Measurements from ENCODE around the gene DDHD1. TPM values are rescaled to one million over a fixed set of nuclear protein-coding genes. Genes with fewer than 3 reads are reported as not detected.

Gene DDHD1
- 15.8 and 16.8 TPM in 2 replicates for total RNA-seq (2014; rRNA removed; shearing (Covaris generic))
- 8.6 and 10.5 TPM in 2 replicates for polyA plus RNA-seq (2016; fragmentation: Nextera tagmentation; extraction: Ambion mirVana)

GRCh38 chr14:53152887-53153701, at the start of gene DDHD1:
Gene DDHD1, minus strand, starts transcription at chr14:53153323. Its CDS starts 225 bp downstream, at chr14:53153098.
- WGBS, 2 experiments (ENCODE audit: low coverage in 1 of 2, low lambda C conversion rate in 2 of 2, missing lambda C conversion rate in 2 of 2) = 3 to 6% methylated on average over 37 to 47 of the region's 93 CpGs
- Histone ChIP-seq H3K9ac (peak within 1 kb of the TSS; percentile 79), H3F3A (ENCODE audit: insufficient read depth) (peaks cover 17% of the 10 kb centered on the region), H3K27me3 (replicated peaks; ENCODE audit: insufficient read depth) (no peaks in the 10 kb centered on the region), H3K4me2 (ENCODE audit: unreplicated experiment) (peak within 1 kb of the TSS; percentile 99), H3K4me3 (peak within 1 kb of the TSS; percentile 86), H3K9me3 (ENCODE audit: low read depth) (no peaks in the 10 kb centered on the region), H3K4me1 (ENCODE audit: insufficient read depth) (peaks cover 9% of the 10 kb centered on the region; the same call in 1 of the 2 replicates), H3K36me3 (ENCODE audit: low read depth) (no peaks in the 10 kb centered on the region), H3K9me2 (ENCODE audit: insufficient read depth) (no peaks in the 10 kb centered on the region), H3K27ac (peak within 1 kb of the TSS; percentile 40), H4K20me1 (ENCODE audit: insufficient read depth) (0 out of 2 replicates have a peak, but pooled peaks cover 10% of the 10 kb centered on the region), H2AFZ (peak within 1 kb of the TSS; percentile 94), H3K79me2 (ENCODE audit: insufficient read depth) (peaks cover 38% of the 10 kb centered on the region)
- TF ChIP-seq EZH2 (IDR thresholded peaks at IDR 0.05; ENCODE audit: insufficient read depth, poor library complexity, severe bottlenecking) (no peak), EZH2phosphoT487 (IDR thresholded peaks at IDR 0.05; ENCODE audit: insufficient read depth, low read depth) (no peak)
- DNase-seq = peak; percentile 86
- in situ Hi-C loops (cut with MboI) = no loop called here

GRCh38 chr14:53195949-53196348, 42.8 kb upstream of the DDHD1 start:
- WGBS, 2 experiments (ENCODE audit: low coverage in 1 of 2, low lambda C conversion rate in 2 of 2, missing lambda C conversion rate in 2 of 2) = 81 to 84% methylated on average over 5 of the region's 5 CpGs
- H3K9me3 ChIP-seq (ENCODE audit: low read depth) = no peaks in the 10 kb centered on the region
- H3K79me2 ChIP-seq (ENCODE audit: insufficient read depth) = no peaks in the 10 kb centered on the region
- peaks cover 11% of the 10 kb centered on the region for H3K4me1 ChIP-seq (ENCODE audit: insufficient read depth)
- H3F3A ChIP-seq (ENCODE audit: insufficient read depth) = no peaks in the 10 kb centered on the region
- TF ChIP-seq EZH2phosphoT487 (IDR thresholded peaks at IDR 0.05; ENCODE audit: insufficient read depth, low read depth) (no peak), EZH2 (IDR thresholded peaks at IDR 0.05; ENCODE audit: insufficient read depth, poor library complexity, severe bottlenecking) (no peak)
- H3K9me2 ChIP-seq (ENCODE audit: insufficient read depth) = no peaks in the 10 kb centered on the region
- no peaks in the 10 kb centered on the region for H4K20me1 ChIP-seq (ENCODE audit: insufficient read depth)
- no peak overlapping the region for H3K4me3 ChIP-seq
- no peak overlapping the region for H3K4me2 ChIP-seq (ENCODE audit: unreplicated experiment)
- H3K27ac ChIP-seq = no peak overlapping the region
- in situ Hi-C loops (cut with MboI) = no loop called here
- H2AFZ ChIP-seq = no peak overlapping the region
- H3K36me3 ChIP-seq (ENCODE audit: low read depth) = no peaks in the 10 kb centered on the region
- no peak overlapping the region for H3K9ac ChIP-seq
- H3K27me3 ChIP-seq (replicated peaks; ENCODE audit: insufficient read depth) = no peaks in the 10 kb centered on the region
- no peak for DNase-seq

DNA sequence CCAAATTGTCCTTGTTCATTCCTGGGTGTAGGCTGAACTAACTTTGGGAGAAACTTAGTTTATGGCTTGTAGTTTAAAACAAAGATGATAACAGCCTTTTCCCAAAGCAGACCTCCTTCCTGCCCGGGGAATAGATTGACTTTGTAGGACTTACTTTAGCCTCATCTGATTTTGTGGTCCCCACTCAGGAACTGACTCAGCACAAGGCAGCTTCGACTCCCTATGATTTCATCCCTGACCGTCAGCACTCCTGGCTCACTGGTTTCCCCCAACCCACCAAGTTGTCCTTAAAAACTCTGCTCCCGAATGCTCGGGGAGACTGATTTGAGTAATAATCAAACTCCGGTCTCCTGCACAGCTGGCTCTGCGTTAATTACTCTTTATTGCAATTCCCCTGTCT, 40.1 kb upstream of the DDHD1 start:
- H3K27ac ChIP-seq = no peak overlapping the region
- DNase-seq = peak; percentile 38
- H3F3A ChIP-seq (ENCODE audit: insufficient read depth) = no peaks in the 10 kb centered on the region
- in situ Hi-C loops (cut with MboI) = no loop called here
- H3K4me1 ChIP-seq (ENCODE audit: insufficient read depth) = peaks cover 11% of the 10 kb centered on the region
- H3K27me3 ChIP-seq (replicated peaks; ENCODE audit: insufficient read depth) = no peaks in the 10 kb centered on the region
- H3K9me2 ChIP-seq (ENCODE audit: insufficient read depth) = no peaks in the 10 kb centered on the region
- TF ChIP-seq EZH2 (IDR thresholded peaks at IDR 0.05; ENCODE audit: insufficient read depth, poor library complexity, severe bottlenecking) (no peak), EZH2phosphoT487 (IDR thresholded peaks at IDR 0.05; ENCODE audit: insufficient read depth, low read depth) (no peak)
- peak overlapping the region; percentile 48 for H2AFZ ChIP-seq
- 64 to 80% methylated on average over 7 of the region's 7 CpGs for WGBS, 2 experiments (ENCODE audit: low coverage in 1 of 2, low lambda C conversion rate in 2 of 2, missing lambda C conversion rate in 2 of 2)
- H3K9me3 ChIP-seq (ENCODE audit: low read depth) = no peaks in the 10 kb centered on the region
- H3K4me2 ChIP-seq (ENCODE audit: unreplicated experiment) = peak overlapping the region; percentile 2
- no peak overlapping the region for H3K9ac ChIP-seq
- H3K79me2 ChIP-seq (ENCODE audit: insufficient read depth) = no peaks in the 10 kb centered on the region
- H3K4me3 ChIP-seq = no peak overlapping the region
- H4K20me1 ChIP-seq (ENCODE audit: insufficient read depth) = no peaks in the 10 kb centered on the region
- no peaks in the 10 kb centered on the region for H3K36me3 ChIP-seq (ENCODE audit: low read depth)

DNA sequence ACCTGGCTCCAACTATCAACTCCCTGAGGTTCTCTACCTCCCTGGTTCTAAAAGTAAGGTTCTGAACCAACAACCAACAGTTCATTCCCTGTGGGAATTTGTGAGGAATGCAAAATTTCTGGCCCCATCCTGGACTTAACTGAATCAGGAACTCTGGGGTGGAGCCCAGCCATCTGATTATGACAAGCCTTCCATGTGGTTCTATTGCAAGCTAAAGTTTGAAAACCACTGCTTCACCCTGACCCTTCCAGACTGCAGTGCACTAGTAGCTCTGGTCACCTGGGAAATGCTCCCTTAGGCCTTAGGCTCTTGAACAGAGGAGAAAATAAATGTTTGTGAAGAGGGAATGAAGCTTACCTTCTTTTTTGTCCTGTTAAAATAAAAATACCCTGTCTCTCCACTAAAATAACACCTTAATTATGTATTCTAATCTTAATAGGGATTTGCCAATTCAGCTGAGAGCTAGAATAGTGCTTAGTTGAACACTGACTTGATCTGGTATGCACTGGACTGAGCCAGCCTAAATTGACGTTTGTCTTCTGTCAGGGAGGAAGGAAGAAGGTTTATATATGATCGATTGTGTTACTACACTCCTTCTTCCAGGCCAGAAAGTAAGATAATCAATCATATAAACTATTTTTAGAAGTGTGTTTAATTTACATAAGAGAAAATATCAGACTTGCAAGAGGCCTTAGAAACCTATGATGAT, 39.1 kb upstream of the DDHD1 start:
- in situ Hi-C loops (cut with MboI) = no loop called here
- 60 to 67% methylated on average over 2 of the region's 2 CpGs for WGBS, 2 experiments (ENCODE audit: low coverage in 1 of 2, low lambda C conversion rate in 2 of 2, missing lambda C conversion rate in 2 of 2)
- peak; percentile 30 for DNase-seq

More for the DNA sequence above, 39.1 kb upstream of the DDHD1 start:
- no peaks in the 10 kb centered on the region for H3K9me3 ChIP-seq (ENCODE audit: low read depth)
- H3K79me2 ChIP-seq (ENCODE audit: insufficient read depth) = no peaks in the 10 kb centered on the region
- H3K27me3 ChIP-seq (replicated peaks; ENCODE audit: insufficient read depth) = no peaks in the 10 kb centered on the region
- no peaks in the 10 kb centered on the region for H4K20me1 ChIP-seq (ENCODE audit: insufficient read depth)
- H2AFZ ChIP-seq = no peak overlapping the region
- peaks cover 11% of the 10 kb centered on the region for H3K4me1 ChIP-seq (ENCODE audit: insufficient read depth)
- no peak overlapping the region for H3K27ac ChIP-seq
- no peaks in the 10 kb centered on the region for H3K9me2 ChIP-seq (ENCODE audit: insufficient read depth)
- no peak overlapping the region for H3K9ac ChIP-seq
- H3K4me2 ChIP-seq (ENCODE audit: unreplicated experiment) = no peak overlapping the region
- H3K36me3 ChIP-seq (ENCODE audit: low read depth) = no peaks in the 10 kb centered on the region
- TF ChIP-seq EZH2phosphoT487 (IDR thresholded peaks at IDR 0.05; ENCODE audit: insufficient read depth, low read depth) = no peak
- TF ChIP-seq EZH2 (IDR thresholded peaks at IDR 0.05; ENCODE audit: insufficient read depth, poor library complexity, severe bottlenecking) = no peak
- H3K4me3 ChIP-seq = no peak overlapping the region
- no peaks in the 10 kb centered on the region for H3F3A ChIP-seq (ENCODE audit: insufficient read depth)

All from GM23248 (cell line).